Keratinocyte (primary cell): ENCODE results near the gene SCPEP1.

Experiments
- EZH2 ChIP-seq: IDR thresholded peaks from one replicate; pipeline ENCODE4 v1.6.1; 2012; ENCODE audit warnings: inconsistent platforms, mild to moderate bottlenecking, low read length, moderate library complexity
- TF ChIP-seq, protein P1 (sequence below), 3 experiments: IDR thresholded peaks in 1 of 3; conservative IDR thresholded peaks in 1 of 3; optimal IDR thresholded peaks in 1 of 3; 2 replicates in 2 of 3; 3 replicates in 1 of 3; pipeline versions ENCODE3 to v1.5.1; 2011; ENCODE audit warnings: low read length in 3 of 3, mild to moderate bottlenecking in 3 of 3, moderate library complexity in 2 of 3, control low read depth in 1 of 3, inconsistent platforms in 1 of 3; ENCODE audit not compliant: insufficient read depth in 2 of 3; ENCODE audit errors: extremely low read depth in 1 of 3

DNA sequence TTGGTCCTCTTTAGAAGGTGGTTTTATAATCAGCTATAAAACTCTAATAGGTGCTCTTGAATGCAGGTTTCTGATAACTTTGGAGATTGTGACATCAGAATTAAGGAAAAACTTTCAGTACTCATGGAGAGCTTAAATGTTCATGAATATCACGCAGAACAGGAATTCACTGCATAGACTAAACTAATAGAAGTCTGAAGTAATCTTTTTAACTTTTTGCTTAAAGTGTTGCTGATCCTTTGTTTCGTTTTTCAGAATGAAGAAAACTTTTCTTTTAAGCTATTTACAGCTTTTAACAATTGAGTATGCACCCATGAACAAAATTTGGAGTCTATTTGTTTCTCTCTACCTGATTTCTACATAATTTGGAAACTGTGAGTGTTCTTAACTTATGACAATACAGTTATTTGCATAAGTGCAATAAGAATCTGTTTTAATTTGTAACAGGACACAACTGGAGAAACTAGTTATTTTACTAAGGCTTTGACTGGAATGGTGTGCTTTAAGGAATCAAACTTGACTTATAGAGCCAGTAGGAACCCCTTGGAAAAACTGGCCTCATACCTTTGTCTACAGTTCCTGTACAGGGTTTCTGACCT lies 47.1 kb upstream of the SCPEP1 start:
- TF ChIP-seq, protein P1, sequence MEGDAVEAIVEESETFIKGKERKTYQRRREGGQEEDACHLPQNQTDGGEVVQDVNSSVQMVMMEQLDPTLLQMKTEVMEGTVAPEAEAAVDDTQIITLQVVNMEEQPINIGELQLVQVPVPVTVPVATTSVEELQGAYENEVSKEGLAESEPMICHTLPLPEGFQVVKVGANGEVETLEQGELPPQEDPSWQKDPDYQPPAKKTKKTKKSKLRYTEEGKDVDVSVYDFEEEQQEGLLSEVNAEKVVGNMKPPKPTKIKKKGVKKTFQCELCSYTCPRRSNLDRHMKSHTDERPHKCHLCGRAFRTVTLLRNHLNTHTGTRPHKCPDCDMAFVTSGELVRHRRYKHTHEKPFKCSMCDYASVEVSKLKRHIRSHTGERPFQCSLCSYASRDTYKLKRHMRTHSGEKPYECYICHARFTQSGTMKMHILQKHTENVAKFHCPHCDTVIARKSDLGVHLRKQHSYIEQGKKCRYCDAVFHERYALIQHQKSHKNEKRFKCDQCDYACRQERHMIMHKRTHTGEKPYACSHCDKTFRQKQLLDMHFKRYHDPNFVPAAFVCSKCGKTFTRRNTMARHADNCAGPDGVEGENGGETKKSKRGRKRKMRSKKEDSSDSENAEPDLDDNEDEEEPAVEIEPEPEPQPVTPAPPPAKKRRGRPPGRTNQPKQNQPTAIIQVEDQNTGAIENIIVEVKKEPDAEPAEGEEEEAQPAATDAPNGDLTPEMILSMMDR (optimal IDR thresholded peaks at IDR 0.05 in 1 of 3, IDR thresholded peaks at IDR 0.05 in 1 of 3, conservative IDR thresholded peaks at IDR 0.05 in 1 of 3; ENCODE audit: extremely low read depth in 1 of 3, insufficient read depth in 2 of 3, low read length in 3 of 3), result no peak
- TF ChIP-seq EZH2, result no peak
